GM12878 (cell line): ENCODE data around the gene LCAT. TPM values are rescaled to one million over a fixed set of nuclear protein-coding genes. Genes with fewer than 3 reads are reported as not detected.

ENCODE experiments used
- ATAC-seq: fragments of 200-7000 bp; cut with Tn5 transposase; 3 replicates; pipeline ENCODE4 v1.9.1; 2020; ENCODE audit warnings: mild to moderate bottlenecking, moderate library complexity
- BruUV-seq: library from RNA; stranded (reverse); fragments of 400-500 nt; replicated peaks from 2 replicates; lab custom pipeline; 2021; lab: Mats Ljungman, UMichigan
- CTCF ChIA-PET: fragments of 300-600 bp; sonication (Branson Sonifier 250); formaldehyde crosslinking; extraction: SDS; loops from one replicate; lab custom pipeline; 2021; ENCODE audit warnings: inconsistent platforms; lab: Yijun Ruan, JAX
- POLR2A ChIA-PET: fragments of 350-600 bp; formaldehyde crosslinking; extraction: SDS; loops from one replicate; lab custom pipeline; 2021; ENCODE audit warnings: inconsistent platforms; lab: Charles Lee
- RAD21 ChIA-PET: fragments of 300-600 bp; sonication (Branson Sonifier 250); formaldehyde crosslinking; loops from one replicate; lab custom pipeline; 2023; ENCODE audit warnings: antibody characterized with exemption; ENCODE audit not compliant: unreplicated experiment; lab: Charles Lee
- SMC1A ChIA-PET: fragments of 300-600 bp; sonication (Branson Sonifier 250); formaldehyde crosslinking; loops from one replicate; lab custom pipeline; 2023; ENCODE audit not compliant: unreplicated experiment, uncharacterized antibody; lab: Charles Lee
- DNase-seq: peaks from one replicate; pipeline ENCODE4 v3.0.0-alpha.2; 2011; ENCODE audit warnings: low read depth, low spot score
- FAIRE-seq: peaks from 3 replicates; lab custom pipeline; 2011; peaks lifted over from hg19 to GRCh38; lab: Jason Lieb, UNC
- H2AFZ ChIP-seq: 2 replicates; pipeline ENCODE4 v1.6.0; 2011; ENCODE audit warnings: low read depth, low read length, control low read depth; ENCODE audit not compliant: control insufficient read depth
- H3K27ac ChIP-seq: 2 replicates; pipeline ENCODE4 v1.5.1; 2011; ENCODE audit warnings: control low read depth; ENCODE audit not compliant: control insufficient read depth, insufficient read depth
- H3K27me3 ChIP-seq, 2 experiments: replicated peaks in 1 of 2; 2 replicates each; pipeline versions ENCODE4 v1.6.0 to v1.6.1; 2011; ENCODE audit warnings: low read length in 1 of 2; ENCODE audit not compliant: control insufficient read depth in 2 of 2, insufficient read depth in 2 of 2
- H3K36me3 ChIP-seq, 2 experiments: 2 replicates each; pipeline ENCODE4 v1.5.1; 2011; ENCODE audit warnings: low read length in 1 of 2; ENCODE audit not compliant: control insufficient read depth in 2 of 2, insufficient read depth in 2 of 2
- H3K4me1 ChIP-seq: 2 replicates; pipeline ENCODE4 v1.6.1; 2011; ENCODE audit warnings: mild to moderate bottlenecking, low read length, moderate library complexity, mixed read lengths; ENCODE audit not compliant: control insufficient read depth, insufficient read depth
- H3K4me2 ChIP-seq: 2 replicates; pipeline ENCODE4 v1.6.0; 2011; ENCODE audit warnings: control low read depth; ENCODE audit not compliant: control insufficient read depth, insufficient read depth
- H3K4me3 ChIP-seq: fragments of 200-600 bp; sonication (generic); 2 replicates; pipeline ENCODE4 v1.5.1; 2016
- H3K79me2 ChIP-seq: 2 replicates; pipeline ENCODE4 v1.6.0; 2011; ENCODE audit warnings: low read length; ENCODE audit not compliant: control insufficient read depth, insufficient read depth
- H3K9ac ChIP-seq: 2 replicates; pipeline ENCODE4 v1.8.0; 2011; ENCODE audit warnings: low read length, control low read depth, mixed read lengths; ENCODE audit not compliant: control insufficient read depth, insufficient read depth
- H3K9me3 ChIP-seq: replicated peaks from 3 replicates; pipeline ENCODE4 v1.5.1; 2011; ENCODE audit warnings: mild to moderate bottlenecking, low read length; ENCODE audit not compliant: control insufficient read depth, insufficient read depth
- H4K20me1 ChIP-seq: 2 replicates; pipeline ENCODE4 v1.6.0; 2011; ENCODE audit not compliant: control insufficient read depth, insufficient read depth
- ATF3 ChIP-seq: IDR thresholded peaks from 2 replicates; pipeline ENCODE4 v1.6.1; 2011; ENCODE audit warnings: low read depth, mild to moderate bottlenecking, low read length, moderate library complexity, borderline replicate concordance; ENCODE audit errors: extremely low read depth
- BACH1 ChIP-seq: fragments of 450-650 bp; IDR thresholded peaks from 2 replicates; pipeline ENCODE4 v1.6.1; 2017; ENCODE audit warnings: mild to moderate bottlenecking, borderline replicate concordance
- BHLHE40 ChIP-seq, 2 experiments: fragments of 450-650 bp in 1 of 2; IDR thresholded peaks; 2 replicates each; pipeline ENCODE4 v1.6.1; 2011 to 2017; ENCODE audit warnings: low read depth in 2 of 2, borderline replicate concordance in 1 of 2, improper control_type of control experiment in 1 of 2, low read length in 1 of 2, mild to moderate bottlenecking in 1 of 2
- CHD2 ChIP-seq: IDR thresholded peaks from 2 replicates; pipeline ENCODE4 v1.6.1; 2011; ENCODE audit warnings: low read depth, low read length, improper control_type of control experiment, borderline replicate concordance
- CUX1 ChIP-seq: IDR thresholded peaks from 2 replicates; pipeline ENCODE4 v1.6.1; 2012; ENCODE audit warnings: improper control_type of control experiment, low read depth, low read length; ENCODE audit not compliant: insufficient replicate concordance
- DPF2 ChIP-seq: fragments of 450-650 bp; IDR thresholded peaks from 2 replicates; pipeline ENCODE4 v1.6.1; 2017; ENCODE audit warnings: mild to moderate bottlenecking
- FOS ChIP-seq: IDR thresholded peaks from 3 replicates; pipeline ENCODE4 v1.6.1; 2011; ENCODE audit warnings: borderline replicate concordance; ENCODE audit not compliant: insufficient read length; ENCODE audit errors: extremely low read depth
- GATAD2B ChIP-seq: fragments of 450-650 bp; conservative IDR thresholded peaks from 2 replicates; pipeline ENCODE4 v1.6.1; 2017; ENCODE audit warnings: low read depth, mild to moderate bottlenecking, moderate library complexity
- MLLT1 ChIP-seq: fragments of 450-650 bp; IDR thresholded peaks from 2 replicates; pipeline ENCODE4 v1.6.1; 2016; ENCODE audit warnings: mild to moderate bottlenecking
- MTA3 ChIP-seq: IDR thresholded peaks from 2 replicates; pipeline ENCODE4 v1.6.1; 2012; ENCODE audit warnings: low read length, inconsistent platforms, borderline replicate concordance
- RB1 ChIP-seq: fragments of 450-650 bp; formaldehyde crosslinking; IDR thresholded peaks from 2 replicates; pipeline ENCODE4 v1.6.1; 2017; ENCODE audit warnings: mild to moderate bottlenecking, borderline replicate concordance
- RELA ChIP-seq: fragments of 450-650 bp; IDR thresholded peaks from 2 replicates; pipeline ENCODE4 v1.8.0; 2014; ENCODE audit warnings: borderline replicate concordance; ENCODE audit not compliant: partially characterized antibody
- SMARCA5 ChIP-seq: fragments of 450-650 bp; IDR thresholded peaks from 2 replicates; pipeline ENCODE4 v1.6.1; 2017; ENCODE audit warnings: mild to moderate bottlenecking
- WGBS: methylation state at CpG from one replicate; pipeline ENCODE4 v1.1.6; 2016; ENCODE audit warnings: low lambda C conversion rate; ENCODE audit not compliant: insufficient replicate concordance, insufficient coverage; ENCODE audit errors: missing lambda C conversion rate; 5-methylcytosine and 5-hydroxymethylcytosine counted together
- in situ Hi-C: fragments of 300-500 bp; cut with MboI; formaldehyde crosslinking; loops from 9 replicates; pipeline ENCODE4 v1.14.3; 2018; ENCODE audit warnings: mixed read lengths
- intact Hi-C: fragments of 100-400 bp; cut with micrococcal nuclease; formaldehyde crosslinking; loops from one replicate; pipeline ENCODE4 v1.14.2; 2022; ENCODE audit not compliant: unreplicated experiment
- polyA plus RNA-seq, 11 experiments: library from polyadenylated mRNA; depleted of rRNA in 4 of 11; unstranded in 6 of 11; stranded (reverse) in 5 of 11; fragments of >200 nt; fragmentation: Nextera tagmentation in 4 of 11; fragmentation: Illumina TruSeq in 1 of 11; extraction: Ambion mirVana in 4 of 11; extraction: Trizol in 1 of 11; gene quantifications; 1 replicate in 1 of 11; 2 replicates in 10 of 11; pipeline versions ENCODE4 v1.2.1 to v1.2.3, GENCODE V29; 2011 to 2016; ENCODE audit warnings: inconsistent platforms in 2 of 11, missing spikeins in 2 of 11, low read depth in 1 of 11
- total RNA-seq, 4 experiments: library from RNA; depleted of rRNA in 3 of 4; stranded (reverse); fragments of >200 nt in 3 of 4; fragmentation: Illumina TruSeq in 1 of 4; extraction: Trizol in 1 of 4; gene quantifications; 2 replicates each; pipeline versions ENCODE4 v1.2.1 to v1.2.3, GENCODE V29; 2013 to 2021

The LCAT gene
- total and polyA plus RNA-seq, 10 of the 15 experiments (the other 5 are each of a cell fraction or from before 2014, with no cell fraction given), result 0.61 to 11.7 (median 3.3) TPM

GRCh38 chr16:67892899-67893742, 50.8 kb downstream of the LCAT start, which contains the start of gene PSKH1:
TSS of gene PSKH1 (plus strand) at chr16:67893254. CDS start at chr16:67908750, 15,496 bp downstream.
- peak; percentile 88 for FAIRE-seq
- Histone ChIP-seq H3K4me3 (peak within 1 kb of the TSS; percentile 83), H3K9me3 (no peaks in the 10 kb centered on the region), H3K27ac (peak within 1 kb of the TSS; percentile 79), H2AFZ (peak within 1 kb of the TSS; percentile 90), H3K79me2 (peaks cover 24% of the 10 kb centered on the region), H4K20me1 (no peaks in the 10 kb centered on the region), H3K27me3 (no peaks in the 10 kb centered on the region), H3K4me1 (peaks cover 7% of the 10 kb centered on the region), H3K36me3 (no peaks in the 10 kb centered on the region; a peak in 1 of 4 replicates), H3K9ac (peak within 1 kb of the TSS; percentile 86), H3K4me2 (peak within 1 kb of the TSS; percentile 79)
- ChIA-PET POLR2A (interaction anchor here (0.6 to 1.4 kb wide), 4 partner anchors 10 to 181 kb away, joined by 4 to 9 read pairs (median 4); partner anchors contain the start of gene NUTF2), SMC1A (interaction anchor here (1.0 to 3.0 kb wide), 6 partner anchors 10 to 171 kb away, joined by 3 to 14 read pairs (median 4); partner anchors contain the start of gene NUTF2), RAD21 (interaction anchor here (1.5 kb wide), 1 partner anchor 19 kb away, joined by 3 read pairs; no protein-coding TSS in a partner anchor), CTCF (interaction anchor here (1.0 to 3.4 kb wide), 6 partner anchors 9 to 334 kb away, joined by 3 to 27 read pairs (median 3); partner anchors contain the start of genes NRN1L and PSMB10)
- DNase-seq, result peak; percentile 74
- BruUV-seq, result no TSS peak
- intact Hi-C loops (loop anchor here (5.0 kb wide), 1 partner anchor 34 kb away; no protein-coding TSS in a partner anchor), in situ Hi-C loops (no loop called here)
- peak; percentile 98 for ATAC-seq
- WGBS, result under 1% methylated on average over 58 of the region's 90 CpGs
- TF ChIP-seq BACH1 (peak; percentile 78), RELA (no peak), DPF2 (peak; percentile 61), ATF3 (peak; percentile 29; the same call in 1 of the 2 replicates), MTA3 (no peak), CUX1 (no peak), RB1 (peak; percentile 85; the same call in 1 of the 2 replicates), GATAD2B (peak; percentile 82), MLLT1 (no peak), SMARCA5 (peak; percentile 75), FOS (no peak), BHLHE40 (IDR thresholded peaks at IDR 0.05; ENCODE audit: borderline replicate concordance in 1 of 2, low read depth in 2 of 2, low read length in 1 of 2) (peak in 1 of 2 experiments; percentile 82; a peak in 2 of 4 replicates), CHD2 (0 out of 2 replicates have a peak, but pooled peaks have one; percentile 61)
